Medulla oblongata (tissue), 1 donor: Measurements from ENCODE around the gene MSH5.
"Not testable (repeated sequence)": the region's sequence is repeated elsewhere in the genome, so short reads cannot be mapped to it uniquely, and the experiment has no call there.

Source experiments
- DNase-seq: peaks from one replicate; pipeline ENCODE4 v3.0.0-alpha.2; 2015; ENCODE audit errors: extremely low spot score

The MSH5 gene

GRCh38 chr6:31739639-31740396, at the start of gene MSH5:
MSH5 (plus strand) TSS chr6:31740005; CDS start chr6:31740467, 462 bp downstream.
- DNase-seq, result peak; percentile 99

- peak; percentile 62 for DNase-seq
Observed at GRCh38 chr6:31690231-31691077, 49.4 kb upstream of the MSH5 start.

- no peak for DNase-seq
Observed at GRCh38 chr6:31691078-31691463, 48.7 kb upstream of the MSH5 start.

- no peak for DNase-seq
Observed at GRCh38 chr6:31691564-31692108, 48.2 kb upstream of the MSH5 start.

GRCh38 chr6:31692353-31692752, 47.5 kb upstream of the MSH5 start:
- DNase-seq, result no peak

- no peak for DNase-seq
Observed at GRCh38 chr6:31692886-31693285, 46.9 kb upstream of the MSH5 start.

GRCh38 chr6:31693535-31693934, 46.3 kb upstream of the MSH5 start:
- DNase-seq, result no peak

GRCh38 chr6:31697555-31697954, 42.2 kb upstream of the MSH5 start:
- no peak for DNase-seq

GRCh38 chr6:31700740-31701401, 38.9 kb upstream of the MSH5 start:
- no peak for DNase-seq

GRCh38 chr6:31701666-31702404, 38.0 kb upstream of the MSH5 start:
- DNase-seq, result peak; percentile 27

- DNase-seq, result no peak
Observed at GRCh38 chr6:31702405-31702818, 37.4 kb upstream of the MSH5 start.

GRCh38 chr6:31702819-31703716, 36.7 kb upstream of the MSH5 start, which contains the start of gene ABHD16A:
ABHD16A (minus strand) TSS chr6:31703324; CDS start chr6:31703281, 43 bp downstream.
- DNase-seq, result peak; percentile 99

- no peak for DNase-seq
Observed at GRCh38 chr6:31705931-31706330, 33.9 kb upstream of the MSH5 start.

- no peak for DNase-seq
Observed at GRCh38 chr6:31706599-31706998, 33.2 kb upstream of the MSH5 start, which contains the start of gene LY6G6F. LY6G6F (plus strand) TSS chr6:31706866; CDS start chr6:31706907, 41 bp downstream.

GRCh38 chr6:31707701-31708100, 32.1 kb upstream of the MSH5 start:
- DNase-seq, result no peak

- no peak for DNase-seq
Observed at GRCh38 chr6:31708224-31708623, 31.6 kb upstream of the MSH5 start.

GRCh38 chr6:31709157-31709556, 30.6 kb upstream of the MSH5 start:
- not testable (repeated sequence) for DNase-seq

- DNase-seq, result no peak
Observed at GRCh38 chr6:31710523-31711219, 29.1 kb upstream of the MSH5 start.

GRCh38 chr6:31711233-31711632, 28.6 kb upstream of the MSH5 start:
- no peak for DNase-seq
